ENCODE measurements around the gene HID1.

HID1 gene

GRCh38 chr17:74938194-74938950 lies 34.2 kb downstream of the HID1 start:
- no peak for TF ChIP-seq TEAD4 (IDR thresholded peaks at IDR 0.05)
- TF ChIP-seq ZBTB7A (IDR thresholded peaks at IDR 0.05; ENCODE audit: low read depth), result no peak
- no peak for TF ChIP-seq TCF12 (IDR thresholded peaks at IDR 0.05; ENCODE audit: low read depth)
- no peak; the same call in 1 of the 2 replicates for TF ChIP-seq REST (IDR thresholded peaks at IDR 0.05; ENCODE audit: low read depth)
- no peak for TF ChIP-seq NFIC (IDR thresholded peaks at IDR 0.05)
- TF ChIP-seq CREB1 (IDR thresholded peaks at IDR 0.05; ENCODE audit: low read depth), result no peak
- TF ChIP-seq RAD21 (IDR thresholded peaks at IDR 0.05; ENCODE audit: low read depth), result no peak
- no peak for TF ChIP-seq FOXM1 (IDR thresholded peaks at IDR 0.05; ENCODE audit: borderline replicate concordance, low read depth)
- no peak for TF ChIP-seq YY1 (IDR thresholded peaks at IDR 0.05; ENCODE audit: low read depth)
- no peak for TF ChIP-seq EGR1 (IDR thresholded peaks at IDR 0.05)
- TF ChIP-seq TAF1 (IDR thresholded peaks at IDR 0.05; ENCODE audit: low read depth), result no peak
- TF ChIP-seq CEBPB (IDR thresholded peaks at IDR 0.05), result no peak

GRCh38 chr17:74937064-74938051 lies 35.2 kb downstream of the HID1 start:
- TF ChIP-seq TCF12 (IDR thresholded peaks at IDR 0.05; ENCODE audit: low read depth), result no peak
- peak; percentile 56; the same call in 1 of the 2 replicates for TF ChIP-seq ZBTB7A (IDR thresholded peaks at IDR 0.05; ENCODE audit: low read depth)
- peak; percentile 91 for TF ChIP-seq REST (IDR thresholded peaks at IDR 0.05; ENCODE audit: low read depth)
- TF ChIP-seq RAD21 (IDR thresholded peaks at IDR 0.05; ENCODE audit: low read depth), result no peak

GRCh38 chr17:74936470-74936799 lies 36.1 kb downstream of the HID1 start:
- no peak for TF ChIP-seq TEAD4 (IDR thresholded peaks at IDR 0.05)
- TF ChIP-seq USF1 (IDR thresholded peaks at IDR 0.05), result no peak
- no peak for TF ChIP-seq EGR1 (IDR thresholded peaks at IDR 0.05)
- no peak for TF ChIP-seq CREB1 (IDR thresholded peaks at IDR 0.05; ENCODE audit: low read depth)
- no peak for TF ChIP-seq ZBTB7A (IDR thresholded peaks at IDR 0.05; ENCODE audit: low read depth)

- 0 out of 2 replicates have a peak, but pooled peaks have one; percentile 11 for TF ChIP-seq REST (IDR thresholded peaks at IDR 0.05; ENCODE audit: low read depth)
- TF ChIP-seq EGR1 (IDR thresholded peaks at IDR 0.05), result no peak
Observed at GRCh38 chr17:74935585-74936469, 36.7 kb downstream of the HID1 start, which contains the start of gene OTOP3. OTOP3 (plus strand) TSS chr17:74935898; CDS start chr17:74935922, 24 bp downstream.

- TF ChIP-seq YY1 (IDR thresholded peaks at IDR 0.05; ENCODE audit: low read depth) (no peak), TEAD4 (IDR thresholded peaks at IDR 0.05) (no peak), CREB1 (IDR thresholded peaks at IDR 0.05; ENCODE audit: low read depth) (no peak), TCF12 (IDR thresholded peaks at IDR 0.05; ENCODE audit: low read depth) (no peak), FOXM1 (IDR thresholded peaks at IDR 0.05; ENCODE audit: borderline replicate concordance, low read depth) (no peak), REST (IDR thresholded peaks at IDR 0.05; ENCODE audit: low read depth) (no peak), NFIC (IDR thresholded peaks at IDR 0.05) (no peak), EP300 (IDR thresholded peaks at IDR 0.05; ENCODE audit: borderline replicate concordance) (no peak), RAD21 (IDR thresholded peaks at IDR 0.05; ENCODE audit: low read depth) (no peak), EGR1 (IDR thresholded peaks at IDR 0.05) (no peak)
Observed at GRCh38 chr17:74935048-74935447, 37.5 kb downstream of the HID1 start.

All from Ishikawa (cell line).